HUDEP-2 (cell line): Measurements from ENCODE around the gene PGBD1.

Source experiments
- DNase-seq, 76 experiments: peaks; one replicate each; lab custom pipeline; 2025; ENCODE audit not compliant: unreplicated experiment in 76 of 76; lab: John Stamatoyannopoulos, UW

PGBD1 gene

GRCh38 chr6:28334286-28335039, 53.1 kb downstream of the PGBD1 start:
- peak in 6 of 76 experiments; percentile 33 to 72 (median 51) for DNase-seq

GRCh38 chr6:28335040-28335563, 53.7 kb downstream of the PGBD1 start:
- DNase-seq = peak in 71 of 76 experiments; percentile 73 to 98 (median 92)

GRCh38 chr6:28335564-28336283, 54.4 kb downstream of the PGBD1 start, which contains the start of gene ZSCAN31:
TSS of gene ZSCAN31 (minus strand) at chr6:28336148. CDS start at chr6:28329683, 6,465 bp downstream.
- DNase-seq = peak; percentile 90 to 100 (median 98)

- DNase-seq = peak in 72 of 76 experiments; percentile 46 to 97 (median 82)
Observed at GRCh38 chr6:28336284-28337120, 55.1 kb downstream of the PGBD1 start.

GRCh38 chr6:28337121-28337520, 55.7 kb downstream of the PGBD1 start:
- peak in 19 of 76 experiments; percentile 31 to 75 (median 41) for DNase-seq

GRCh38 chr6:28340310-28341095, 59.1 kb downstream of the PGBD1 start:
- no peak for DNase-seq

- DNase-seq = peak in 63 of 76 experiments; percentile 16 to 94 (median 67)
Observed at GRCh38 chr6:28343898-28344677, 62.7 kb downstream of the PGBD1 start.

- DNase-seq = no peak
Observed at GRCh38 chr6:28345201-28345600, 63.8 kb downstream of the PGBD1 start.

GRCh38 chr6:28347119-28347518, 65.7 kb downstream of the PGBD1 start:
- peak in 1 of 76 experiments; percentile 24 for DNase-seq

GRCh38 chr6:28349344-28349891, 68.0 kb downstream of the PGBD1 start:
- DNase-seq = no peak

- peak in 74 of 76 experiments; percentile 65 to 94 (median 88) for DNase-seq
Observed at GRCh38 chr6:28349892-28350737, 68.7 kb downstream of the PGBD1 start, which contains the start of gene ZKSCAN3. TSS of gene ZKSCAN3 (plus strand) at chr6:28349947. CDS start at chr6:28359587, 9,640 bp downstream.

GRCh38 chr6:28351087-28351486, 69.7 kb downstream of the PGBD1 start:
- DNase-seq = peak in 9 of 76 experiments; percentile 15 to 61 (median 33)

- DNase-seq = no peak
Observed at GRCh38 chr6:28351493-28351925, 70.1 kb downstream of the PGBD1 start.
